PFSK-1 (cell line): Measurements from ENCODE around the gene TTC32.

Experiments used
- POLR2AphosphoS5 ChIP-seq: IDR thresholded peaks from 2 replicates; pipeline ENCODE4 v1.6.1; 2012; ENCODE audit warnings: low read depth, mild to moderate bottlenecking, control low read depth, low read length, moderate library complexity
- REST ChIP-seq, 2 experiments: IDR thresholded peaks; 2 replicates each; pipeline versions ENCODE4 v1.6.1 to v1.8.0; 2011 to 2012; ENCODE audit warnings: low read depth in 2 of 2, low read length in 2 of 2, control low read depth in 1 of 2, inconsistent platforms in 1 of 2, mild to moderate bottlenecking in 1 of 2, moderate library complexity in 1 of 2; ENCODE audit not compliant: insufficient read depth in 1 of 2

- no peak for TF ChIP-seq REST (IDR thresholded peaks at IDR 0.05; ENCODE audit: insufficient read depth in 1 of 2, low read depth in 2 of 2, low read length in 2 of 2)
- TF ChIP-seq POLR2AphosphoS5 = no peak
Measured at GRCh38 chr2:19848029-19848750, 53.6 kb downstream of the TTC32 start.
